GM18520 (cell line): ENCODE results near the gene MIEF1.
A peak's percentile ranks its signal among the peaks of the same experiment; 100 is the strongest.

ENCODE experiments used
- ATAC-seq: cut with Tn5 transposase; IDR thresholded peaks from one replicate; pipeline ENCODE4 v1.9.1; 2021; ENCODE audit not compliant: unreplicated experiment

MIEF1 gene

DNA sequence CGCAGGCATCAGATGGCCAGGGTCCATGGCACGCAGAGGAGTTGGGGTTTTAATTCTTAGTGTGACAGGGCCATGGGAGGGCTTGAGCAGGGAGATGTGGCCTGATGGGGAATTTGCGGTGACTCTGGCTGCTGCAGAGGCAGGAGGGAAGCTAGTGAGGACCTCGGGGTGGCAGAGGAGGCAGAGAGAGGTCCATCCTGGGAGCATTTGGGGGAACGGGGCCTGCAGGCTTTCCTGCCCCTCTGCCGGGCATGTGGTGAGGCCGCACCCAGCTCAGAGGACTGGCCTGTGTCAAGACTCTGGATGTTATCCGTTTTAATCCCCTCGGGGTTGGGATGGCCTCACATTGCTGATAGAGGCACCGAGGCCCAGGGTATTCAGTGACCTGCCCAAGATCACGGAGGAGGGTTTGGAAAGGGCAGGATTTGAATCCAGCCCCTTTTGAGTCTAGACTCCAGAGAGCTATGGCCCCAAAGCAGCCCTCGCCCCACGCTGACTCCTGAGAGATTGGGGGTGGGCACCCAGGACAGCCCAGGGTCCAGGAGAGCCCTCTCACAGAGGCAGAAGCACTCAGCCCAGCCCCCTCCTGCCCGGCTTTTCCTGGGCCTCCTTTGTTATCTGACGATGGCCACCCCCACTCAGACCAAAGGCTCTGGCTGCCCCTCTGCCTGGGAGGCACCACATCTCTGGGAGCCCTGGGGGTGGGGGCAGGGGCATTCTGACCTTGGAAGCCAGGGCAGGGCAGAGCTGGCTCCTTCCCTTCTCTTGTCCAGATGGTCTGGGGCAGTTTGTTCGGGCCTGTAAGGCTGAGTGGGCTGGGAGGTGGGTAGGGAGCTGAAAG lies 31.4 kb upstream of the MIEF1 start:
- ATAC-seq: no peak

DNA sequence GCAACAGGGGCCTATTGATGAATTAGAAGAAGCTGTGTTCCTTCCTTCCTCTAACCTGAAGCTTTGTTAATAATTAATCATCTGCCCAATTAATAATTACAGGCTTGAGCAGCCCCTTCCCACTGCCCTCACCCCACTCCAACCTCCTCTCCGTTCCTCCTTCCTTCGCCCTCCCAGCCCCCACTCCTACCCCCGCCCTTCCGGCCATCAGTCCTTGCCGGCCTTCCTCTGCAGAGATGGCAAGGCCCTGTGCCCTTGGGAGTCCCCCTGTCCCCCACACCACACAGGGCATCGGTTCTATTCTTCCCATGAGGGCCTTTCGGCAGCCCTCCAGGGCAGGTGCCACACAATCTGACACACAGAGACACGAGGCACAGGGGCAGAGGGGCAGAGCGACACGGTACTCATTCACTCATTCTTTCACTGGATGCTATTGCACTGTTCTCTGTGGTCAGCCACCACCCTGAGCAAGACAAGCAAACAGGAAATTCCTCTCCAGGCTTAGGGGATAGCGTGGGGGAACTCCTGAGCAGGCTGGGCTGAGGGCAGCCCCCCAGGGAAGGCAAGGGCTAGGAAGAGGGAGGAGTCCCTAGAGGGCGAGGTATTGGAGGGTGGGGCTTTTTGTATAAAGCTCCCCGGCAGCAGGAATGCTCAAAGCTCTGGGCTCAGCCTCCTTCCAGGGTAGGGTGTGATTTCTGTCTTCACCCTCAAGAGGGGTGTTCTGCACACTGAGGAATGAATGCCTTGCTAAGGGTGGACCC lies 30.5 kb upstream of the MIEF1 start:
- peak; percentile 39 for ATAC-seq

DNA sequence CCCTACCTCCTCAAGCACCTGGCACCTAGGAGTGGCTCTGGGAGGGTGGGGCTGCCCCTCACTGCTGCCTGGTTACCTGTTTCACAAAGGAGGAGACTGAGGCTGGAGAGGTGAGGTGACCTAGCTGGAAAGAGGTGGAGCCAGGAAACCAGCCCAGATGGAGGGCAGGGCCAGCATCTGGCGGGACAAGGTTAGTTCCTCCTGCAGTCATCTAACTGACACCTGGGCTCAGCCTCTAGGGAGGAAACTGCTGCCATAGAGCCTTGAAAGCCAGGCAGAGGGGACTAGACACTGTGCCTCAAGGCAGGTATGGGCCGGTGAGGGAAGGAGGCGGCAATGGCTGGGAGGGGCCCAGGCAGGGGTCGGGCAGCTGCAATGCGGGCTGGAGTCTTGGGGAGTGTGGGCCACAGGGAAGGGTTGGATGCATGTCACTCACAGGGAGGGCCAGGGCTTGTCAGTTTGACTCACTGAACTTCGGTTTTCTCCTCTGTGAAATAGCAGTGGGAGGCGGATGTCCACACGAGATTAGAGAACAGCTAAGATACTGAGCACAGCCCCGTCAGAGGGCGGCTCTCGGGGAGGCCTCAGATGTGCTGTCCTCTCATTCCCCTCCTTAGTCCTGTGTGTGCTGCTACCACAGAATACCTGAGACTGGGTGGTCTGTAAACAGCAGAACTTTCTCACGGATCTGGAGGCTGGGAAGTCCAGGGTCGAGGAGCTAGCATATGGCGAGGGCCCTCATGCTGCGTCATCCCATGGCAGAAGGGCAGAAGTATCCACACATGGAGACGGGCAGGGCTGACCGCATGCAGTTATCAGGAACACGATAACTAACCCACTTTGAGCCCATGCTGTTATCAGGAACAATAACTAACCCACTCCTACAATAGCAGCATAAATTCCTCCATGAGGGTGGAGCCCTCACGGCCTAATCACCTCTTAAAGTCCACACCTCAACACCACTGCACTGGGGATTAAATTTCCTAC lies 29.2 kb upstream of the MIEF1 start:
- no peak for ATAC-seq

DNA sequence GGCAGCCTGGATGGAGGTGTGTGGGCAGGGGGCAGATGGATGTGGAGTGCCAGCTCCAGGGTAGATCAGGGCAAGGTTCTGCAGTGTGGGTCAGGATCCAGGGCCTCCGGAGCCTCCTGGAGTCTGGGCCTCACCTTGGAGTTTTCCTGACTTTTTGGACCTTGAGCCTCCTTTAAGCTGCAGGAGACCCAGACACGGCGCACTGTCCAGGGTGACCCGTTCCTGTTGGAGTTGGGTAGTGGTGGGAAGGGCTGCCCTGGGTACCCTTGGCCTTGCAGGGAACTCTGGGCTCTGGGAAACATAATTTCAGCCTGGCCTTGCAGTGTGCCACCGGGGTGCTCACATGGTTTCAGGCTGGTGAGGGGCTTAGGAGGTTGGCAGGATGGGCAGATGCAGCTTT lies 28.2 kb upstream of the MIEF1 start:
- ATAC-seq: no peak

DNA sequence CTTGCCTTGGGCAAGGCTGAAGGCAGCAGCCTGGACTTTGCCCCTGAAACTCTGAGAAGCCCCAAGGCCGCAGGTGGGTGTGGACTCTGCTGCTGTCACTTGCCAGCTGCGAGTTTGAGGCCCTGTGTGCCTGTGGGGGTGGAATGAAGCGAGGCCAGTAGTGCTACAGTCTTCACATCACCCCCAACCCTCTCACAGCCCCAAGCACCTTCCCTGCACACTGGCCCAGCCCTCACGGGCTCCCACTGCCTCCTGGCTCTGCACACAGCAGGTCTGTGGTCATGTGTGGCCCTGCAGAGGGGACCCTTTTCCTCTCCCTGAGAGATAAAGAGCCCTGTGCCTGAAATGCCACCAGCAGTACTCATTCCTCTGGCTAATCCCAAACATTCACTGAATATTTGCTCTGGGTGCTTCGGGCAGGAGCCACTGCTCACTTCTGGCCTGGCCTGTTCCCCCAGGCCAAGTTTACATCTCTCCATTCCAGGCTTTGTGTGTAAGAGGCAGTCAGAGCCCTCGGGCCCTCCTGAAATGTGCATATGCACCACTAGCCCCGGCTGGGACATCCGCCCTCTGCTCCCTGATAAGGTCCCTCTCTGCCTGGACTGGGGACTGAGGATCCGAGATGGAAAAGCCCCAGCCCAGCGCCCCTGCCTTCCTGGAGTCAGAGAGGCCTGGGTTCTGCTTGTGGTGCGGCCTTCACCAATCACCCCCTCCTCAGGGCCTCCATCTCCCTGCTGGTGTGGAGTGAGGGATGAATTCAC lies 27.6 kb upstream of the MIEF1 start:
- ATAC-seq: no peak

DNA sequence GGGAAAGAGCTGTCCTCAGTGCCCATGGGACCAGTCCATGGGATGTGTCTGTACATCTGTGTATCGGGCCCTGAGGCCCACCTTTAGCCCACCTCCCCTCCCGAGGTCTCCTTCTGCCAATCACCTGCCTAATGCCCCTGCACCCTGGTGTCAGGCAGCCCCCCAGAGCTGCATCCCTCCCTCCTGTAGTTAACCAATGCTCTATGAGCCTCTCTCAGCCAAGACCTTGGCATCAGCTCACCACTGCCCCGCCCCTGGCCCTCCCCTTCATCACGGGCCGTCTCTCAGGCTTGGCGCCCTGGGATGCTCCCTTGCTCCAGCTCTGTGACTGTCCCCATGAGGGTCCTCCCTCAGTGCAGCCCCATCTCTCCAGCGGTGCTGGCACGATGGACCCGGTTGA lies 26.8 kb upstream of the MIEF1 start:
- ATAC-seq: no peak

DNA sequence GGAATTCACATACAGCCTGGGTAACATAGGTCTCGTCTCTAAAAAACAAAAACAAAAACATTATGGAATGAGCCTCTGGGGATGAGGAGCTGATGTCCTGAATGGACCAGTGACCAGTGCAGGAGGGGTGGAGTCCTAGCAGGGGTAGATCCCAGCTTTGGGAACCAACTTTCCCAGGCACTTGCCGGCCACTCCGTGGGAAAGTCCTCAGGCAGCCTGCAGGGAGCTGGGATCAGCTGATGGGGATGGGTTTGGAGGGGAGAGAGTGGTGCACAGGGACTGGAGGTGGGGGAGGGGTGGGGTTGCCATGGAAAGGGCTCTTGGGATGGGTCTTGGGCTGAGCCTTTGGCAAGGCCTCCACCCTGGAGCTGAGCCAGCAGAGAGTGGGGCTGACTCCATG lies 26.2 kb upstream of the MIEF1 start:
- ATAC-seq: no peak

DNA sequence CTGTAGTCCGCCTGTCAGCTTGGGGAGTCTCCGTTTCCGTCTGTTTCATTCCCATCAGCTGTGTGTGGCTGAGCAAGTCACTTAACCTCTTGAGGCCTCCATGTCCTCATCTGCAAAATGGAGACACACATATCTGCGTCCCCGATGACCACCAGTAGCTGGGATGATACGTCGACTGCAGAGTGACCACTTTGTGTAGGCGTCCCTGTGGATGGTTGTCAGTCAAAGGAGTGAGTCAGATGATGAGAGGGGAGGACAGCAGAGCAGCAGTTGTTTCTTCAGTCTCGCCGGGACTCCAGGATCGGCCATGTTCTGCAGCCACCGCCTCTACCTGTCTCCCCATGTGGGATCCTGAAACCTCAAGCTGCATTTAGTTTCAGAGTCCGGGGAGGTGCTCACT lies 25.4 kb upstream of the MIEF1 start:
- ATAC-seq: no peak

DNA sequence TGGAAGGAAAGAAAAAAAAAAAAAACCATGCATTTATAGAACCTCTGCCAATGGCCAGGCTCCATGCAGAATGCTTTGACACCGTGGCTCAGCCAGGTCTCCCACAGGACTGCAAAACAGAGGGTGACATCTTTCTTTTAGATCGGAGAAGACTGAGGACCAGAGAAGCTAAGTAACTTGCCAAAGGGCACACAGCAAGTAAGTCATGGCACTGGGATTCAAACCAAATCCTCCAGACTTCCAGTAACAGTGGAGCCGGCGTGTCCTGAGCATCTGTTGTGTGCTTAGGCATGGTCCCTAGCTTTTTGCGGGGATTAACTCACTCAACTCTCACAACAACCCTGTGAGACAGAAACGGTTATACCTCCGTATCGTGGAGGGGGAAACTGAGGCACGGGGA lies 24.5 kb upstream of the MIEF1 start:
- no peak for ATAC-seq

DNA sequence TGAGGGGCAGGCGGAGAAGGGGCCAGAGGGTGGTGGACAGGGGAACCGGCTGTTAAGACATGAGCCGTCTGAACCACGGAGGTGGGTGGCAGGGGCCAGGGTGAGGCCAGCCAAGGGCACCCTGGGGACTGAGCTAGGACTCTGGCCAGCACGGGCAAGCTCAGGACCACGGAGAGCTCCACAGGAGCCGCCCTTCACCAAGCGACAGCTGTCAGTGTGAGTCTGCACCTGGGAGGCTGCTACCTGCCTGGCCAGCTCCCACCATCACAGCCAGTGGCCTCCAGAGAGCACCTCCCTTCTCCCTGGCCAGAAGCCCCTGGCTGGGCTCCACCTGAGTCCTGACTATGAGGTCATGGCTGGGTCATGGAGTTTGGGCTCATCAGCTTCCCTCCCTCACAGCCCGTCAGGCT lies 23.6 kb upstream of the MIEF1 start:
- no peak for ATAC-seq

DNA sequence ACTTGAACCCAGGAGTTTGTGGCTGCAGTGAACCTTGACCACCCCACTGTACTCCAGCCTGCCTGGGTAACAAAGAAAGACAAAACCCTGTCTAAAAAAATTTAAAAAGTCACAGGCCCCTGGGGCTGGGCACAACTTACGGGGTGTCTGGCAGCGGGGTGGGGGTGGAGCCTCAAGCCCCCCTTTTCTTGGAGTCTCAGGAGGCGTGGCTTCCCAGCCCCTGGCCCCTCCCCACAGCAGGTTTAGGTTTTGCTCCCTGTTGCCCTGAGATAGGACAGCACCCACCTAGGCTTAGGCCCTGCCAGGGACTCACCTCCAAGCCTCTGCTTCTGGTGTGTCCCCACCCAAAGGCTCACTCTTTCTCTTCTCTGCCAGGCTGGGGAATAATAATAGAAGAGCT lies 22.8 kb upstream of the MIEF1 start:
- no peak for ATAC-seq

DNA sequence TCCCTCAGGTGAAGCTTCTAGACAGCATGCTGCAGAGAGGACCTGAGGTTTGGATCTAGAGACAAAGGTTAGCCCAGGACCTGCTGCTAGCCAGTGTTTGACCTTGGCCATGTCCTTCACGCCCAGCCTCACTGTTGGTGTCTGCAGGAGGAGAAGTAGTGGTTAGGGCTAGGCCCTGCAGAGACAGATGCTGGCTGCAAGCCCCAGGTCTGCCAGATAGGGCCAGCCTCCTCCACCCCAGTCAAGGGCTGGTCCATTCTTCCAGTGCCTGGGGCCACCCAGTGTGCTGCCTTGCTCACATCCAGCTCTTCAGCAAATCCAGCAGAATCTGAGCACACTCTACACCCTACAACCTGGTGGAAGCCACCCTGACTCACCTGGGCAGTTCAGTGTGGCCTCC lies 21.5 kb upstream of the MIEF1 start:
- no peak for ATAC-seq

DNA sequence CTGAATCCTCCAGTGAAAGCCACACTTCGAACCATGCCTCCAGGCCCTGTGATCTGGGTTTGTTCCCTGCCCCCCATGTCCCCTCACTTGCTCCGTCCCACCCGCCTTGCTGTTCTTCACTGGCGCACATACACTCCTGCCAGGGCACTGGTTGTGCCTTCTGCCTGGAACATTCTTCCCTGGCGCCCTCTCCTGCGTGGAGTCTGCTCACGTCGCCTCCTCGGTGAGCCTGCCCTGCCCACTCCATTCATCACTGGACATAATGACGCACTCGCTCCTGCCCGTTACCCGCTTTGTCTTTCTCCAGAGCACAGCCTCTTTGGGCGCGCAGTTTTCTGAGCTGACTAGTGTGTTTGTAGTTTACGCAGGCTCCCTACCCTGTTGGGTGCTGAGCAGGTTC lies 21.0 kb upstream of the MIEF1 start:
- ATAC-seq: no peak

DNA sequence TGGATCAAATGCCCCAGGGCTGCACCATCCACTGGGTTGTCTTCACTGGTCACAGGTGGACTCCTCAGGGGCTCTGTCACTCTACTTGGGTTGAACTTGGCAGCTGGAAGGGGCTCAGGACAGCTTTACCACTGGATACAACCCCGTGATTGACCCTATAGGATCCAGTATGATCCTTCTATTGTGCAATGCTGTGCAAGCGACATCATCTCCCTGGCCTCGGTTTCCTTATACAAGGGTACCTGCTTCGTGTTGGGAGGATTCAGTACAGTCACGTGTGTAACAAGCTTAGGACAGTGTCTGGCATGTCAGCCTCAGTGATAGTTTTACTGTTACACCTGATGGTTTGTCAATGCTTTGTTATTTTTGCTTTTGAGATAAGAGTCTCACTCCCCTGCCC lies 20.5 kb upstream of the MIEF1 start:
- ATAC-seq: no peak

DNA sequence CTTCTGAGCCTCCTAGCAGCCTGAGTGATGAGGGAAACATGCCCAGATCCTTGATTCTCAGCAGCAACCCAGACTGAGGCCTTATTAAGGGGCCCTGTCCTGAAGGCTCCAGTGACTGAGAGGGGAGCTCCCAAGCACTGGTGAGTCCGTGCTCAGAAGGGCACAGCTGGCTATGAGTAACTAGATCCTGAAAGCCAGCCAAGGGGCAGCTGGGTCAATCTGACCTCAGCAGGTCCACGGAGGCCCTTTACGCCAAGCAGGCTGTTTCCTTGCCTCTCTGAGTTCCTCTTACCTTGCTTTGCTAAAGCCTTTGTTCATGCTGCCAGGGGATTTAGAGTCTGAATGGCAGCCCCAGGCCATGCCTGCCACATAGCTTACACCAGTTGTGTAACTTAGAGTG lies 19.3 kb upstream of the MIEF1 start:
- ATAC-seq: no peak

DNA sequence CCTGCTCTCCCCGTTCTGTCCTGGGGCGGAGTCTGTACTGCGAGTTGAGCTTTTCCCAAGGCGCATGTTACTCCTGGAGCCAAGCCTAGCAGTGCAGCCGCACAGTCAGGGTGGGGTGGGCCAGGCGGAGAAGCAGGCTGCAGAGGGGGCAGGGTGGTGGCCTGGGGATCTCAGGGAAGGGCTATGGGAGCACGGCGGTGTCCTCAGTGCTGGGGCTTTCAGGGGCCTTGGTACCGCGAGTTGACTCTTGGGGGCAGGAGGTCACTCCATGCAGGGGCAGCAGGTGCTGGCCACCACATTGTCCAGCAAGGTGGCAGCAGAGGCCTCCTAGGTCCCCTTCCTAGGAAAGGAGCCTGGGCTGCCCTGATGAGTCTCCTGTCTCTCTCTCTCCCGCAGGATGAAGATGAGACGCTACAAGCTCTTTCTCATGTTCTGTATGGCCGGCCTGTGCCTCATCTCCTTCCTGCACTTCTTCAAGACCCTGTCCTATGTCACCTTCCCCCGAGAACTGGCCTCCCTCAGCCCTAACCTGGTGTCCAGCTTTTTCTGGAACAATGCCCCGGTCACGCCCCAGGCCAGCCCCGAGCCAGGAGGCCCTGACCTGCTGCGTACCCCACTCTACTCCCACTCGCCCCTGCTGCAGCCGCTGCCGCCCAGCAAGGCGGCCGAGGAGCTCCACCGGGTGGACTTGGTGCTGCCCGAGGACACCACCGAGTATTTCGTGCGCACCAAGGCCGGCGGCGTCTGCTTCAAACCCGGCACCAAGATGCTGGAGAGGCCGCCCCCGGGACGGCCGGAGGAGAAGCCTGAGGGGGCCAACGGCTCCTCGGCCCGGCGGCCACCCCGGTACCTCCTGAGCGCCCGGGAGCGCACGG lies 14.9 kb upstream of the MIEF1 start:
- ATAC-seq: no peak

DNA sequence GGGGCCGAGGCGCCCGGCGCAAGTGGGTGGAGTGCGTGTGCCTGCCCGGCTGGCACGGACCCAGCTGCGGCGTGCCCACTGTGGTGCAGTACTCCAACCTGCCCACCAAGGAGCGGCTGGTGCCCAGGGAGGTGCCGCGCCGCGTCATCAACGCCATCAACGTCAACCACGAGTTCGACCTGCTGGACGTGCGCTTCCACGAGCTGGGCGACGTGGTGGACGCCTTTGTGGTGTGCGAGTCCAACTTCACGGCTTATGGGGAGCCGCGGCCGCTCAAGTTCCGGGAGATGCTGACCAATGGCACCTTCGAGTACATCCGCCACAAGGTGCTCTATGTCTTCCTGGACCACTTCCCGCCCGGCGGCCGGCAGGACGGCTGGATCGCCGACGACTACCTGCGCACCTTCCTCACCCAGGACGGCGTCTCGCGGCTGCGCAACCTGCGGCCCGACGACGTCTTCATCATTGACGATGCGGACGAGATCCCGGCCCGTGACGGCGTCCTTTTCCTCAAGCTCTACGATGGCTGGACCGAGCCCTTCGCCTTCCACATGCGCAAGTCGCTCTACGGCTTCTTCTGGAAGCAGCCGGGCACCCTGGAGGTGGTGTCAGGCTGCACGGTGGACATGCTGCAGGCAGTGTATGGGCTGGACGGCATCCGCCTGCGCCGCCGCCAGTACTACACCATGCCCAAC lies 14.1 kb upstream of the MIEF1 start:
- ATAC-seq: no peak

DNA sequence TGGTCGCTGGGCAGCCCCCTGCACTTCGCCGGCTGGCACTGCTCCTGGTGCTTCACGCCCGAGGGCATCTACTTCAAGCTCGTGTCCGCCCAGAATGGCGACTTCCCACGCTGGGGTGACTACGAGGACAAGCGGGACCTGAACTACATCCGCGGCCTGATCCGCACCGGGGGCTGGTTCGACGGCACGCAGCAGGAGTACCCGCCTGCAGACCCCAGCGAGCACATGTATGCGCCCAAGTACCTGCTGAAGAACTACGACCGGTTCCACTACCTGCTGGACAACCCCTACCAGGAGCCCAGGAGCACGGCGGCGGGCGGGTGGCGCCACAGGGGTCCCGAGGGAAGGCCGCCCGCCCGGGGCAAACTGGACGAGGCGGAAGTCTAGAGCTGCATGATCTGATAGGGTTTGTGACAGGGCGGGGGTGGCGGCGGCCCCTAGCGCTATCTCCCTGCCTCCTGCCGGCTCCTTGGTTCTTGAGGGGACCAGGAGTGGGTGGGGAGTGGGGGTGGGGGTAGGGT lies 13.5 kb upstream of the MIEF1 start:
- no peak for ATAC-seq
